Heart left ventricle (tissue), 13 donors: Measurements from ENCODE around the gene RAB44.

Experiments
- POLR2A ChIP-seq, 2 donors: fragments of 450-650 bp; IDR thresholded peaks; one replicate each; pipeline ENCODE4 v1.6.1; 2017; ENCODE audit warnings: antibody characterized with exemption in 2 of 2, mild to moderate bottlenecking in 2 of 2, moderate library complexity in 2 of 2
- TF ChIP-seq, protein P1 (sequence below), 12 donors: fragments of 200-600 bp; sonication (generic) in 4 of 12; IDR thresholded peaks; one replicate each; pipeline versions ENCODE4 v1.5.0 to v1.8.0; 2018 to 2022; ENCODE audit warnings: antibody characterized with exemption in 12 of 12, mild to moderate bottlenecking in 5 of 12
- donor health status: ischemic (EF 13 %, LVEDD 7.1; RV severe dilation, severe dysfunction).
- donor health status: DM: no; HTN: yes; CAD: no.
- donor health status: DM: no; HTN: no; CAD: no.
- donor health status: ischemic (EF 25% LVEDD 6.9; RV normal size, moderate dysfunction).
- donor health status: ischemic (EF 25% LVEDD 5.7; RV mildly dilated, moderate dysfunction).
- donor health status: ischemic (EF 35%, LVEDD 5.7; RV mildly dilated, moderate dysfunction).
- donor health status: nonischemic (EF 11% LVEDD 7.7; RV severe dilation, severe dysfunction).
- donor health status: DM: yes; HTN: yes; CAD: no.
- donor health status: PGD.
- donor health status: ischemic (EF 29% LVEDD 5.4; RV normal size, mild dysfunction).
- donor health status: nonischemic (EF 23%, LVEDD 6.1; RV moderate dilation, normal function).

- TF ChIP-seq, protein P1, sequence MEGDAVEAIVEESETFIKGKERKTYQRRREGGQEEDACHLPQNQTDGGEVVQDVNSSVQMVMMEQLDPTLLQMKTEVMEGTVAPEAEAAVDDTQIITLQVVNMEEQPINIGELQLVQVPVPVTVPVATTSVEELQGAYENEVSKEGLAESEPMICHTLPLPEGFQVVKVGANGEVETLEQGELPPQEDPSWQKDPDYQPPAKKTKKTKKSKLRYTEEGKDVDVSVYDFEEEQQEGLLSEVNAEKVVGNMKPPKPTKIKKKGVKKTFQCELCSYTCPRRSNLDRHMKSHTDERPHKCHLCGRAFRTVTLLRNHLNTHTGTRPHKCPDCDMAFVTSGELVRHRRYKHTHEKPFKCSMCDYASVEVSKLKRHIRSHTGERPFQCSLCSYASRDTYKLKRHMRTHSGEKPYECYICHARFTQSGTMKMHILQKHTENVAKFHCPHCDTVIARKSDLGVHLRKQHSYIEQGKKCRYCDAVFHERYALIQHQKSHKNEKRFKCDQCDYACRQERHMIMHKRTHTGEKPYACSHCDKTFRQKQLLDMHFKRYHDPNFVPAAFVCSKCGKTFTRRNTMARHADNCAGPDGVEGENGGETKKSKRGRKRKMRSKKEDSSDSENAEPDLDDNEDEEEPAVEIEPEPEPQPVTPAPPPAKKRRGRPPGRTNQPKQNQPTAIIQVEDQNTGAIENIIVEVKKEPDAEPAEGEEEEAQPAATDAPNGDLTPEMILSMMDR (IDR thresholded peaks at IDR 0.05), result no peak
- no peak for TF ChIP-seq POLR2A (IDR thresholded peaks at IDR 0.05)
These were observed 43.2 kb downstream of the RAB44 start for GRCh38 chr6:36740818-36741179.
